ENCODE data around the gene RPL10A. TPM values are rescaled to one million over a fixed set of nuclear protein-coding genes. Genes with fewer than 3 reads are reported as not detected.
A peak's percentile ranks its signal among the peaks of the same experiment; 100 is the strongest.

The RPL10A gene
- total RNA-seq, 2 donors from 2014 or later: 585 to 636 TPM

DNA sequence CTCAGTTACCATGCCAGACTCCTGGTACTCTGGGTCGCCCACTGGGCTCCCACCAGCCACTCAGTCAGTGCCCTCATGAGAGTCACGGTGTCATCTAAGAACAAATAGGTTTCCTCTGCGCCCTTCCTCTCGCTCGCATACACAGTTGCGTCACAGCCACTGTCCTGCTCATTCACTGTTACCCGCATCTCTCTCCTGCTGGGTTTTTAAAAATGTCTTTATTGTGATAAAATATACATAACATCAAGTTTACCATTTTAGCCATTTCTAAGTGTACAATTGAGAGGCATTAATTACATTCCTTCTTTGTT is 24.7 kb downstream of the RPL10A start:
- no peak overlapping the region for H3K4me3 ChIP-seq

DNA sequence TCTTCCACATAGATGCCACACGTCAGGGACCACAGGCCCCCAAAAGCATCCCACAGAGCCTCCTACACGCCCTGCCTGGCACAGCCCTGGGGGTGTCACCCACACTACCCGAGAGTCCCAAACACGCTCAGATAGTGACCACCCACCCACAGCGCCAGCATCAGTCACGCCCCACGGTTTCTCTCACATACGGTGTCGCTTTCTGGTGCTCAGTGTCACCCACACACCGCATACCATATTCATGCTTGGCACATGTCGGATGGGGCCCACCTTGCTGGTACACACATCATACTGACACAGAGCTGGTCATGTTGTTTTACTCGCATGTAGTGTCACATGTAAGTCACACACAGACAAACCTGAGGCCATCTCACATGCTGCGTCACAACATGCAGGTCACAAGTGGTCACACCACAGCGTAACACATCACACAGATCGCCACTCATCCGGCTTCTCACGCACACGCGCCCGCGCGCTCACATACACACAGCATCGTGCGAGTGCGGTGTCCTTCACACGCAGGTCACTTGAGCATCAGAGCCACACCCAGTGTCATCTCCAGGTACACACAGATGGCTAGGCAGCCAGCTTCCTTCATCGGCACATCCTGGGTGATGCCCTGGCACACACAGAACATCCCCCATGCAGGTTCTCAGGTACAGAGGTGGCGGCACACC is 25.2 kb downstream of the RPL10A start:
- no peak for TF ChIP-seq CTCF (IDR thresholded peaks at IDR 0.05)
- Histone ChIP-seq H3K27me3 (replicated peaks; ENCODE audit: insufficient read depth) (no peaks in the 10 kb centered on the region), H3K36me3 (no peaks in the 10 kb centered on the region), H3K4me3 (peak overlapping the region; percentile 95), H3K27ac (peak overlapping the region; percentile 96 to 99), H3K4me1 (ENCODE audit: control insufficient read depth in 1 of 2, low read depth in 2 of 2) (peaks cover 51 to 79% of the 10 kb centered on the region in 2 donors), H3K9me3 (no peaks in the 10 kb centered on the region)
- ATAC-seq (ENCODE audit: insufficient number of reproducible peaks, low FRiP score, low read depth) (no peak), DNase-seq (ENCODE audit: low spot score) (no peak)

More for the DNA sequence above, 24.7 kb downstream of the RPL10A start:
- H3K27ac ChIP-seq: peak overlapping the region; percentile 96 to 99
- TF ChIP-seq CTCF (IDR thresholded peaks at IDR 0.05): no peak
- no peaks in the 10 kb centered on the region for H3K36me3 ChIP-seq
- DNase-seq (ENCODE audit: low spot score) (no peak), ATAC-seq (ENCODE audit: insufficient number of reproducible peaks, low FRiP score, low read depth) (no peak)
- H3K4me1 ChIP-seq (ENCODE audit: control insufficient read depth in 1 of 2, low read depth in 2 of 2): peaks cover 55 to 79% of the 10 kb centered on the region in 2 donors
- no peaks in the 10 kb centered on the region for H3K27me3 ChIP-seq (replicated peaks; ENCODE audit: insufficient read depth)
- no peaks in the 10 kb centered on the region for H3K9me3 ChIP-seq

- peak overlapping the region; percentile 95 for H3K4me3 ChIP-seq
Measured at GRCh38 chr6:35494161-35494563, 26.0 kb downstream of the RPL10A start.

GRCh38 chr6:35495258-35496035 is 27.2 kb downstream of the RPL10A start:
- no peak for TF ChIP-seq CTCF (IDR thresholded peaks at IDR 0.05)
- H3K36me3 ChIP-seq: no peaks in the 10 kb centered on the region
- ATAC-seq (ENCODE audit: insufficient number of reproducible peaks, low FRiP score, low read depth): no peak
- no peaks in the 10 kb centered on the region for H3K9me3 ChIP-seq
- H3K27me3 ChIP-seq (replicated peaks; ENCODE audit: insufficient read depth): no peaks in the 10 kb centered on the region
- peak overlapping the region; percentile 95 for H3K4me3 ChIP-seq
- H3K4me1 ChIP-seq (ENCODE audit: control insufficient read depth in 1 of 2, low read depth in 2 of 2): peaks cover 38 to 63% of the 10 kb centered on the region in 2 donors
- no peak for DNase-seq (ENCODE audit: low spot score)
- H3K27ac ChIP-seq: peak overlapping the region; percentile 98 to 99

More at GRCh38 chr6:35494161-35494563, 26.0 kb downstream of the RPL10A start:
- Histone ChIP-seq H3K36me3 (no peaks in the 10 kb centered on the region), H3K9me3 (no peaks in the 10 kb centered on the region), H3K27me3 (replicated peaks; ENCODE audit: insufficient read depth) (no peaks in the 10 kb centered on the region), H3K27ac (peak overlapping the region; percentile 96 to 99), H3K4me1 (ENCODE audit: control insufficient read depth in 1 of 2, low read depth in 2 of 2) (peaks cover 47 to 76% of the 10 kb centered on the region in 2 donors)
- DNase-seq (ENCODE audit: low spot score): no peak
- no peak for ATAC-seq (ENCODE audit: insufficient number of reproducible peaks, low FRiP score, low read depth)
- no peak for TF ChIP-seq CTCF (IDR thresholded peaks at IDR 0.05)

DNA sequence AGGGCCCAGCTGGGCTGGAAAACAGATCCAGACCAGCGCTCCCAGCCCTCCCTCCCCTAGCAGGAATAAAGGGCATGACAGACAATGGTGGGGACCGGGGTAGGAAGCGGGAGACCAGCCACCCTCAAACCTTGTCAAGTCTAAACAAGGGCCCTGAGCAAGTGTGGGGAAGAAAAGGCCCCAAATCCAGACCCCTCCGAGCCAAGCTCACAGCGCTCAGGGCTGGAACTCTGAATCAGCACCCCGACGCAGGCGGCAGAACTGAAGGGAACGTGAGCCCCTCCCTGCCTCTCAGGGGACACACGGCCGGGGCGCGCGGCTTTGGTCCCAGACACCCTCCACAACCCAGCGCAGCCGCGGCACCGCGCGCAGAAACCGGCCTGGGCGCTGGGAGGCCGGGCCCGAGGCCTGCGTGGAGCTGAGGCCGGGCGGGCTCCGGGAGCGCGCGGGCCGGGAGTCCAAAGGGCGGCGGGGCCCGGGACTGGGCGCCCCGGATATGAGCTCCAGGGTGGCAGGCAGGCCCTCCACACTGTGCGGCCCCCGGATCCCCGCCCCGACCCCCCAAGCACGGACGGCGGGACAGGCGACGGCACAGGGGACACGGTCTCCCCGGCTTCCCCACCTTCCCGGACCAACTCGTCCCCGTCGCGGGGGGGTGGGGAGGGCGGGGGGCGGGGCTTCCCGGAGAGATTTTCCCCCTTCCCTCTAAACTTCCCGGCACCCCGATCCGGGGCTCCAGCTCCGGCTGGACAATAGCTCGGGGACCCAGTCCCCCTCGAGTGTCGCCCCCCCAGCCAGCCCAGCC is 28.0 kb downstream of the RPL10A start:
- TF ChIP-seq CTCF (IDR thresholded peaks at IDR 0.05): no peak
- peak overlapping the region; percentile 95 for H3K4me3 ChIP-seq
- peaks cover 30 to 55% of the 10 kb centered on the region in 2 donors for H3K4me1 ChIP-seq (ENCODE audit: control insufficient read depth in 1 of 2, low read depth in 2 of 2)

More for the DNA sequence above, 28.0 kb downstream of the RPL10A start:
- DNase-seq (ENCODE audit: low spot score) (no peak), ATAC-seq (ENCODE audit: insufficient number of reproducible peaks, low FRiP score, low read depth) (peak; percentile 13)
- Histone ChIP-seq H3K36me3 (no peaks in the 10 kb centered on the region), H3K27me3 (replicated peaks; ENCODE audit: insufficient read depth) (no peaks in the 10 kb centered on the region), H3K27ac (peak overlapping the region; percentile 98 to 99), H3K9me3 (no peaks in the 10 kb centered on the region)

All from thoracic aorta (tissue), 2 donors.